ENCODE measurements around the gene TANK. TPM values are rescaled to one million over a fixed set of nuclear protein-coding genes. Genes with fewer than 3 reads are reported as not detected.
"Not testable (repeated sequence)": the region's sequence is repeated elsewhere in the genome, so short reads cannot be mapped to it uniquely, and the experiment has no call there.

Gene TANK
- polyA plus RNA-seq, 3 donors, result 60.3 to 68.3 (median 65.9) TPM

- no peak for DNase-seq (ENCODE audit: low read depth in 3 of 3, low spot score in 2 of 3)
Measured at GRCh38 chr2:161165811-161166210, 5.6 kb downstream of the TANK start.

GRCh38 chr2:161166538-161167409 is 6.5 kb downstream of the TANK start:
- DNase-seq (ENCODE audit: low read depth in 3 of 3, low spot score in 2 of 3), result no peak

DNA sequence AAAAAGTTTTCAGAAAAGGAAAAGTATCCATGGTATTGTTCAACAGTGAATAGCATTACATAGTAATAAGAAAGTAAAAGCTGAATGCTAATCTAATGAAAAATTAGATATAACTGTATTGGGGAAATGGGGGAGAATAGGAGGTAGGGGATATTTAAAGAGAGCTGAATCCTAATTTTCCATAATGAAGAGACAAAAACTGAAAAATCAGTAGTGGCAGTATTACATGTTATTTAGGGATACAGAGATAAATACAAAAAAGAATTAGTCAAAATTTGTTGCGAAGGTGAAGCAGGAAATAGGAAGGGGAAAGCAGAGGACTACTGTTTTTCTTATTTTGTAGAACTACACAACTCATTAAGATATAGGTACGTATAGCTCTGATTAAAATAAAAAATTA is 9.1 kb downstream of the TANK start:
- DNase-seq (ENCODE audit: low read depth in 3 of 3, low spot score in 2 of 3), result no peak

DNA sequence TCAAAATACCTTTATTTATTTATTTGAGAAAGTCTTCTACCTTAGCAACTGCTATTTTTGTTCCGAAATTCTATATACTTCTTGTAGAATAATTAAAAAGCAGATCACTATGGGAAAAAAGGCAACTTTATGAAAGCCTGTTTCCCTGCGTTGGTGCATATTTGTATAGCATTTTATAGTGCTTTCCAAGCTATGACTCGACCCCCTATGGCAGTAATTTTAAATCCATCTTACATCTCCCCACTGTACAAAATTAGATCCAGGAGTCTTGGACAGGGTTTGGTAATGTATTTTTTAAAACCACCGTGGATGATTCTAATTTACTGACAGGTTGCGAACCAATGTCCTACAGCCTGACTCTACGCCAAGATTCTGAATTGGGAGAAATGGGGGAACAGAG is 10.1 kb downstream of the TANK start:
- no peak for DNase-seq (ENCODE audit: low read depth in 3 of 3, low spot score in 2 of 3)

DNA sequence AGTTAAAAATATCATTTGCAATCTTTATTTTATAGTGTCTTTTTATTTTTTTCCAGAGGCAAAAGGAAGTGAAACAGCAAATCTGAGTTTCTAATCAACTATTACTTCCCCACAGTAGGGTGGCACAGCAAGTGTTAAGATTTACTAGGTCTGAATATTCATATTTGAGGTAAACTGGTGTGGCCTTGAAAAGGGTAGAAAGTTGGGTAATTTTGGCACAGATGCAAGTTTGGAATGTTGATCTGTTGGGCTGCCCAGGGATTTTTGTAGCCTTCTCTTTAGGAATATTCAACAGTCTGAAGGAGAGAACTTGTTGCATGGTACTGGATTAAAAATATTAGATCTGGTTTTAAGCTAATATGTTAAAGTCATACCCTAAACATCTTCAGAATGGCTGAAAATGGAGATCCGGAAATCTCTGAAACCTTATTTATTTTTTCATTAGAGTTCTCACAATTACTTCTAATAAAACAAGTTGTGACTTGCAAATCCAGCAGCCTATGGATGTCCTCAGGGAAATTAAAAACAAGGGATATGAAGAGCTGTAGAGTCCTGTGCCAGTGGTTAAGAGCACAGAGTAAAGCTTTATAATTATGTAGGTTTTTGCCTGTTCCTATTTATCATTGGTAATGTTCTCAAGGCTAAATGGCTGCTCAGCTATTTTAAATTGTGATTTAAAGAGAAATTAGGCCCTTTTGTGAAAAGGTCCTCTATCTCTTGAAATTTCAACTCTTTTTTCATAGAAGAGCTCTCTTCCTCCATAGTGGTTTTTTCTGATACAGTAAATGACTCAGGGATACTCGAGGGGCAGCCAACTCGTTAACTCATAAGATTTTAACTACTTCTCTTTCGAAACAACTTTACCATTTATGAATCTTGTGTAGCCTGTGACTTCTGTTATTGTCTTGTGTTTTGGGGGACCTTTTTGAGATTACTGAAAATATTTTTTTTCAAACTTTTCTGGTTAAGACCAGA is 11.0 kb downstream of the TANK start:
- DNase-seq (ENCODE audit: low read depth in 3 of 3, low spot score in 2 of 3), result no peak

- no peak for DNase-seq (ENCODE audit: low read depth in 3 of 3, low spot score in 2 of 3)
Measured at GRCh38 chr2:161172901-161173540, 12.8 kb downstream of the TANK start.

GRCh38 chr2:161173541-161174194 is 13.4 kb downstream of the TANK start:
- DNase-seq (ENCODE audit: low read depth in 3 of 3, low spot score in 2 of 3), result no peak

- no peak for DNase-seq (ENCODE audit: low read depth in 3 of 3, low spot score in 2 of 3)
Measured at GRCh38 chr2:161177969-161178368, 17.7 kb downstream of the TANK start.

DNA sequence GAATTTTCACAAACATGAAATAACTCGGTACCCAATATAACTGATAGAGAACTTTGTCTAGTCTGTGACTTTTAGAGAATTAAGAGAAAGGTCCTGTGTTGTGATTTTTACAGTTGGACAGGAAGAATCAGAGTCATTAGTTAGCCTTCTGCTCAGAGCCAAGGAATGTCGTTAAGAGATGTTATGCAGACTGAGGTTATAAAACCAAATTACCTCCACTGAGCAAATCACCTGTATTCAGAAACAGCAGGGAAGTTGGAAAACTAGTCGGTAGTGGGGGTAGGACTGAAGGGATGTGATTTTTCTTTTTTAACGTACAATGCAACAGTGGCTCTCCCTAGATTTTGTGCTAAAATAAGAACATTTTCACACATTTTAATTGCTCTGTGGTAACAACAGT is 18.5 kb downstream of the TANK start:
- DNase-seq (ENCODE audit: low read depth in 3 of 3, low spot score in 2 of 3), result no peak

DNA sequence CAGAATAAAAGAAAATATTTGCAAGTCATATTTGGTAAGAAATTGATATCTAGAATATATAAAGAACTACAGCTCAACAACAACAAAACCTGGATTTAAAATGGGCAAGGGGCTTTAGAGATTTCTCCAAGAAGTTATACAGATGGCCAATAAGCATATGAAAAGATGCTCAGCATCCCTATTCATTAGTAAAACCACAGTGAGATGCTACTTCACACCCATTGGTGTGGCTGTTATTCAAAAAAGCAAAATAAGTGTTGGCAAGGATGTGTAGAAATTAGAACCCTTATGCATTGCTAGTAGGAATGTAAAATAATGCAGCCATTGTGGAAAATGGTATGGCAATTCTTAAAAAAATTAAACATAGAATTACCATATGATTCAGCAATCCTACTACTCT is 29.8 kb downstream of the TANK start:
- DNase-seq (ENCODE audit: low read depth in 3 of 3, low spot score in 2 of 3), result no peak

GRCh38 chr2:161195602-161196001 is 35.4 kb downstream of the TANK start:
- not testable (repeated sequence) for DNase-seq (ENCODE audit: low read depth in 3 of 3, low spot score in 2 of 3)

DNA sequence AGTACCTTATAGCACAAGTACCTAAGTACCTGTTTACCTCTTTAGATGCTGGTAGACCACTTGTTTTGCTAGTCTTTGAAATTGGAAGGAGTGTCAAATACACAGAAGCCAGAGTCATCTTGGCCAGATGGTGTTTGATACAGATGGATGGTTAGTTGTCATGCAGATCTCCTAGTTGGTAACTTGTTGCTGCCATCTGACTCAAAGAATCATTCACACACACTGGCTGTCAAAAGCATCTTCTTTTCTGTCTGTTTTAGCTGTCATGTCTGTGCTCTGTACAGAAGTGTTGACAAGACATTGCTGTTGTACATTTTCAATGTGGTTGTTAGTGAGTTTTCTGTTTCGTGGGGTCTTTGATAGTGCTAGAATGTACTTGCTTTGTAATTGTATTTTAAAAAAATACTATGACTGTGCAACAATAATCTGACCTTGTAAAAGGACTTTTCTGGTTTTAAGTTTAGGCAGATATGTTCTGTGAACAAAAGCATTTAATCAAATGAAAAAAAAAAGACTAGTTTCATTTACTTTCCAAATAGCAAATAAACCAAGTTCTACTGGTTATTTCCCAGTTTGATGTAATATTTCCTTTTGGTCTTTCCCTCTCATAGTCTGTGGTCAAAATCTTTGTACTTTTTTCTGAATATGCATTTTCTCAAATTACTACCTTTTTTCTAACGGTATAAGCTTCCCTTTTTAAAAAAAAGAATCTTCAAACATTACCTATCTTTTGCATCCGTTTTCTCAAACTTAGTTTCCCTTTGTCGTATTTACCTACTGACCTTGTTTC is 39.9 kb downstream of the TANK start:
- DNase-seq (ENCODE audit: low read depth in 3 of 3, low spot score in 2 of 3), result no peak

DNA sequence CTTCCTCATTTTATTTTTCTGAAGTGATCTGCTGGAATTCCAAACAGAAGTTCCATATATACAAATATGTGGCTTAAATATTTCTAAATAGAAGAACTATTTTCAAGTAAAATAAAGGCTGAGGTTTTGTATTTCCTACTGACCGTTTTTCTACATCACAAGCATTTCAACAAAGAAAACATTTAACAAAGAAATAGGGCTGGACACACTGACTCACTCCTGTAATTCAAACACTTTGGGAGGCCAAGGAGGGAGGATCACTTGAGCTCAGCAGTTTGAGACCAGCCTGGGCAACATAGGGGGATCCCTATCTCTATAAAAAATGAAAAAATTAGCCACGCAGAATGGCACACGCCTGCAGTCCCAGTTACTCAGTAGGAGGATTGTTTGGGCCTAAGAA is 44.6 kb downstream of the TANK start:
- DNase-seq (ENCODE audit: low read depth in 3 of 3, low spot score in 2 of 3), result no peak

DNA sequence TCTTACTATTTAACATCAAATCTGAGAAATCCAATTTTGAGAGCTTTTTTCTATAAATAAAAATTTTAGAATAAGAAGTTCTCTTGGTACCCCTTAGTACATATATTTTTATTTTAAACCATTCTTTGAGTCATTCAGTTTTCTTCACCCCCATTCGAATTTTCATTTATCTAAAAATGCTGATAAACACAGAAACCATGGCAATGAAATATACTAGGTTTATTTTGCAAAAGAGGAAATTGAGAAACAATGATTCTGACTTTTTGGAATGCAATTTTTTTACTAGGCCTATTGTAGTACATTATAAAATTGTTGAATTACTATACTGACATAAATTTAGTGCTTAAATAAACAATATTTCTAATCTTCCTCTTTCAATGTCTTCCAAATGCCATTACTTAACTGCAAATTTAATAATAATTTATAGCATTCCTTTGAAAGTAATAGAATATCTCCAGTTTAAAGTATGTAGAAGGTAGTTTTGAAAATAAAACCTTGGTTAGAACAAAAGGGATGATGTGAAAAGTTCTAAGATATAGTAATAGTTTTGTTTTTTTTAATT is 46.3 kb downstream of the TANK start:
- DNase-seq (ENCODE audit: low read depth in 3 of 3, low spot score in 2 of 3), result no peak

GRCh38 chr2:161207941-161208340 is 47.7 kb downstream of the TANK start:
- no peak for DNase-seq (ENCODE audit: low read depth in 3 of 3, low spot score in 2 of 3)

DNA sequence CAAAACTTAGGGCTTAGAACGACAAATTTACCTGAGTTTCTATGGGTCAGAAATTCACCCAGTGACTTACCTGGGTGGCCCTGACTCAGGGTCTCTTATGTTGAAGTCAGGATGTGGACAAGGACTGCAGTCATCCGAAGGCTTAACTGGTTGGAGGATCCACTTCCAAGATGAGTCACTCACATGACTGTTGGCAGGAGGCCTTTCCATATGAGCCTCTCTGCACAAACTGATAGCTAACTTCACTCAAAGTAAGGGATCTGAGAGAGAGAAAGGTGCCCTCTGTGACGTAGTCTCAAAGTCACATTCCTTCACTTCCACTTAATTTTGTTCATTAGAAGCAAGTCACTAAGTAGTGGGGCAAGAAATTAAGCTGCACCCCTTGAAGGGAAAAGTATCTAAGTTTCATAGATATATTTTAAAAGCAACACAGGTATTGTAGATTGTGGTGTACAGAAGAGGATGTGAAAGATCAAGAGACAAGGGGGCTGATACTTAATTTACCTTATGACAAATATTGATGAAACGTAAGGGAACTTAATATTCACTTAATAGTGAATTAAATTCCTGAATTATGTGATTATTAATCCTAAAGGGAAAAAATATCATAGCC is 48.4 kb downstream of the TANK start:
- DNase-seq (ENCODE audit: low read depth in 3 of 3, low spot score in 2 of 3), result no peak

DNA sequence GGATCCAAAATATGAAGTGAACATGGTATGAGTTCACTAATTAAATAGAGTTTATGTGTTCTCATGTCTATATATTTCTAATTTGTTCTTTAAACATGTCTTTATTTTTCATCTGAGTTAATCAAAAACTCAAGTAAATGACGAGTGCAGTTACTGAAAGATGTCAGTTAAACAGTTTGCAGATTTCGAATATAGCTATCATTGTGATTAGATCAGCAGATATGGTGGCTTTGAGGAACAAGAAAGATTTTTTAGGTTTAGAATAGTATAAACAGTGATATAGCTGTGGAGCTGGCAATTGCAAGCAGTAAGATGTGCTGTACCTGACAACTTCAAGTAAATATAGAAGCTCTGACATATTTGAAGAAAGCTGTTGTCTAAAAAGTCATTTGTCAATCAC is 49.7 kb downstream of the TANK start:
- DNase-seq (ENCODE audit: low read depth in 3 of 3, low spot score in 2 of 3), result no peak

- DNase-seq (ENCODE audit: low read depth in 3 of 3, low spot score in 2 of 3), result no peak
Measured at GRCh38 chr2:161217597-161218185, 57.5 kb downstream of the TANK start.

- DNase-seq (ENCODE audit: low read depth in 3 of 3, low spot score in 2 of 3), result no peak
Measured at GRCh38 chr2:161219211-161219610, 59.0 kb downstream of the TANK start.
